PC-9 (cell line): ENCODE data around the gene ARNT2. TPM values are rescaled to one million over a fixed set of nuclear protein-coding genes. Genes with fewer than 3 reads are reported as not detected.

Source experiments
- BruUV-seq: library from RNA; stranded (reverse); fragments of 400-500 nt; replicated peaks from 2 replicates; lab custom pipeline; 2021; lab: Mats Ljungman, UMichigan
- CTCF ChIA-PET: fragments of 300-600 bp; sonication (Branson Sonifier 250); formaldehyde crosslinking; loops from one replicate; lab custom pipeline; 2022; ENCODE audit warnings: antibody characterized with exemption; lab: Charles Lee
- POLR2A ChIA-PET: fragments of 300-600 bp; sonication (Branson Sonifier 250); formaldehyde crosslinking; loops from one replicate; lab custom pipeline; 2022; ENCODE audit warnings: antibody characterized with exemption; ENCODE audit not compliant: unreplicated experiment; lab: Charles Lee
- DNase-seq, 2 experiments: peaks; one replicate each; pipeline versions ENCODE4 v3.0.0 to v3.0.0-alpha.2; 2015 to 2022; ENCODE audit warnings: mixed read lengths in 1 of 2
- H2AFZ ChIP-seq: fragments of 200-600 bp; sonication (generic); 2 replicates; pipeline ENCODE4 v1.8.1; 2017; ENCODE audit warnings: antibody characterized with exemption
- H3F3A ChIP-seq: fragments of 200-600 bp; sonication (generic); 2 replicates; pipeline ENCODE4 v1.8.1; 2017; ENCODE audit warnings: antibody characterized with exemption, mild to moderate bottlenecking, low read depth; ENCODE audit not compliant: insufficient read depth
- H3K27ac ChIP-seq: fragments of 200-600 bp; sonication (generic); 2 replicates; pipeline ENCODE4 v1.6.1; 2016; ENCODE audit warnings: mixed run types
- H3K27me3 ChIP-seq: fragments of 200-600 bp; sonication (generic); 2 replicates; pipeline ENCODE4 v1.6.1; 2016; ENCODE audit warnings: low read depth, mixed run types; ENCODE audit not compliant: insufficient read depth
- H3K36me3 ChIP-seq: fragments of 200-600 bp; sonication (generic); 2 replicates; pipeline ENCODE4 v1.6.1; 2016; ENCODE audit warnings: low read depth, mixed run types
- H3K4me1 ChIP-seq: fragments of 200-600 bp; sonication (generic); replicated peaks from 2 replicates; pipeline ENCODE4 v1.6.1; 2016; ENCODE audit warnings: mixed run types; ENCODE audit not compliant: insufficient read depth
- H3K4me2 ChIP-seq: fragments of 200-600 bp; sonication (generic); 2 replicates; pipeline ENCODE4 v1.6.1; 2017; ENCODE audit warnings: mixed run types
- H3K4me3 ChIP-seq: fragments of 200-600 bp; sonication (generic); 2 replicates; pipeline ENCODE4 v1.6.1; 2016; ENCODE audit warnings: mixed run types
- H3K79me2 ChIP-seq: fragments of 200-600 bp; sonication (generic); 2 replicates; pipeline ENCODE4 v1.6.1; 2017; ENCODE audit warnings: low read depth, mixed run types
- H3K9me2 ChIP-seq: fragments of 200-600 bp; sonication (generic); 2 replicates; pipeline ENCODE4 v1.8.1; 2017; ENCODE audit warnings: mild to moderate bottlenecking; ENCODE audit not compliant: insufficient read depth
- H3K9me3 ChIP-seq: fragments of 200-600 bp; sonication (generic); 2 replicates; pipeline ENCODE4 v1.8.1; 2016; ENCODE audit warnings: low read depth; ENCODE audit not compliant: insufficient read depth
- H4K20me1 ChIP-seq: fragments of 200-600 bp; sonication (generic); 2 replicates; pipeline ENCODE4 v1.8.1; 2017; ENCODE audit not compliant: insufficient read depth
- CTCF ChIP-seq: fragments of 200-600 bp; sonication (generic); conservative IDR thresholded peaks from 2 replicates; pipeline ENCODE4 v1.6.1; 2017; ENCODE audit warnings: mixed run types, antibody characterized with exemption, mild to moderate bottlenecking, moderate library complexity
- EZH2 ChIP-seq: fragments of 200-600 bp; sonication (generic); IDR thresholded peaks from 2 replicates; pipeline ENCODE4 v1.8.0; 2017; ENCODE audit warnings: antibody characterized with exemption, low read depth
- intact Hi-C: fragments of 100-400 bp; cut with micrococcal nuclease; formaldehyde crosslinking; loops from one replicate; pipeline ENCODE4 v1.10.0; 2022; ENCODE audit not compliant: unreplicated experiment
- total RNA-seq: library from RNA; stranded (reverse); gene quantifications from 2 replicates; pipeline ENCODE4 v1.2.3, GENCODE V29; 2021

Gene ARNT2
- total RNA-seq, 1 experiment from 2014 or later: 4.3 TPM

- no peaks in the 10 kb centered on the region for H4K20me1 ChIP-seq
- no peak for TF ChIP-seq EZH2
- TF ChIP-seq CTCF: no peak
- H3K4me1 ChIP-seq: no peaks in the 10 kb centered on the region
- no peak for DNase-seq
- no peaks in the 10 kb centered on the region for H3K36me3 ChIP-seq
- no peaks in the 10 kb centered on the region for H3K9me2 ChIP-seq
- peaks cover 12% of the 10 kb centered on the region for H3K9me3 ChIP-seq
- no peak overlapping the region for H3K27ac ChIP-seq
- no peaks in the 10 kb centered on the region for H3F3A ChIP-seq
- ChIA-PET CTCF (no interaction called here), POLR2A (no interaction called here)
- no TSS peak for BruUV-seq
- no peaks in the 10 kb centered on the region for H3K79me2 ChIP-seq
- H2AFZ ChIP-seq: no peak overlapping the region
- no peak overlapping the region for H3K4me2 ChIP-seq
- no peak overlapping the region for H3K4me3 ChIP-seq
- H3K27me3 ChIP-seq: no peaks in the 10 kb centered on the region
- intact Hi-C loops: no loop called here
Measured at GRCh38 chr15:80640531-80641121, 236.4 kb downstream of the ARNT2 start.

GRCh38 chr15:80641384-80641783, 237.2 kb downstream of the ARNT2 start:
- DNase-seq: no peak
- no peaks in the 10 kb centered on the region for H3F3A ChIP-seq
- intact Hi-C loops: no loop called here
- H3K4me2 ChIP-seq: no peak overlapping the region
- ChIA-PET CTCF (no interaction called here), POLR2A (no interaction called here)
- no peak overlapping the region for H3K27ac ChIP-seq
- no peak overlapping the region for H3K4me3 ChIP-seq
- TF ChIP-seq CTCF: no peak
- TF ChIP-seq EZH2: no peak
- H3K9me3 ChIP-seq: peaks cover 12% of the 10 kb centered on the region
- BruUV-seq: no TSS peak
- no peak overlapping the region for H2AFZ ChIP-seq
- H3K27me3 ChIP-seq: no peaks in the 10 kb centered on the region
- H4K20me1 ChIP-seq: no peaks in the 10 kb centered on the region
- H3K36me3 ChIP-seq: no peaks in the 10 kb centered on the region
- no peaks in the 10 kb centered on the region for H3K79me2 ChIP-seq
- H3K9me2 ChIP-seq: no peaks in the 10 kb centered on the region
- H3K4me1 ChIP-seq: no peaks in the 10 kb centered on the region

GRCh38 chr15:80643431-80643951, 239.3 kb downstream of the ARNT2 start:
- no peak overlapping the region for H3K4me2 ChIP-seq
- no peaks in the 10 kb centered on the region for H3K9me2 ChIP-seq
- no peak for DNase-seq
- no peak overlapping the region for H3K4me3 ChIP-seq
- intact Hi-C loops: no loop called here
- no peaks in the 10 kb centered on the region for H4K20me1 ChIP-seq
- POLR2A ChIA-PET: no interaction called here
- CTCF ChIA-PET: no interaction called here
- H3K27me3 ChIP-seq: no peaks in the 10 kb centered on the region
- no TSS peak for BruUV-seq
- no peaks in the 10 kb centered on the region for H3K4me1 ChIP-seq
- H3K27ac ChIP-seq: no peak overlapping the region
- H3K79me2 ChIP-seq: no peaks in the 10 kb centered on the region
- H3K36me3 ChIP-seq: no peaks in the 10 kb centered on the region
- H2AFZ ChIP-seq: no peak overlapping the region
- TF ChIP-seq EZH2: no peak
- TF ChIP-seq CTCF: no peak
- no peaks in the 10 kb centered on the region for H3F3A ChIP-seq
- H3K9me3 ChIP-seq: peaks cover 12% of the 10 kb centered on the region
